ENCODE results near the gene THBS1.

- TF ChIP-seq EP300 (IDR thresholded peaks at IDR 0.05) (no peak), CTCF (IDR thresholded peaks at IDR 0.05) (no peak), POLR2A (IDR thresholded peaks at IDR 0.05) (no peak), POLR2AphosphoS5 (IDR thresholded peaks at IDR 0.05) (no peak)
Measured at GRCh38 chr15:39623529-39623931, 42.7 kb downstream of the THBS1 start.

All from suprapubic skin (tissue), 4 donors.